ENCODE results near the gene GP5.

GP5 gene

DNA sequence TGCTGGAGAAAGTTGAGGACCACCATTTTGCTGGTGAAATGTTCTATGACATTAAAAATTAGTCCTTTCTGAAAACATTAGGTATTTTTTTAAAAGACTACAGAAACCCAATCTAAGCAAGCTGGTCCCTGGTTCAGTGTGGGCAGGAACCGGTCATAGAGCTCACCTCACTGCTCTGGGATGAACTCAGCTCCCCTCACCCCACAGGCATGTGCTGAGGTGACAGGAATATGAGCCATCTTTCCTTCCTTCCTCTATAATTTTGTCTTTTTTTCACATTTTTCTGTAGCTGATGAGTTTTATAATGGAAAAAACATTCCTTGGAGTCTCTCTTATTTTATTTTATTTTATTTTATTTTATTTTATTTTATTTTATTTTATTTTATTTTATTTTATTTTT lies 21.4 kb downstream of the GP5 start:
- no peak for DNase-seq (ENCODE audit: low spot score)

GRCh38 chr3:194376241-194376560 lies 22.9 kb downstream of the GP5 start:
- DNase-seq (ENCODE audit: low spot score) = no peak

GRCh38 chr3:194375473-194376240 lies 23.4 kb downstream of the GP5 start:
- DNase-seq (ENCODE audit: low spot score) = no peak

DNA sequence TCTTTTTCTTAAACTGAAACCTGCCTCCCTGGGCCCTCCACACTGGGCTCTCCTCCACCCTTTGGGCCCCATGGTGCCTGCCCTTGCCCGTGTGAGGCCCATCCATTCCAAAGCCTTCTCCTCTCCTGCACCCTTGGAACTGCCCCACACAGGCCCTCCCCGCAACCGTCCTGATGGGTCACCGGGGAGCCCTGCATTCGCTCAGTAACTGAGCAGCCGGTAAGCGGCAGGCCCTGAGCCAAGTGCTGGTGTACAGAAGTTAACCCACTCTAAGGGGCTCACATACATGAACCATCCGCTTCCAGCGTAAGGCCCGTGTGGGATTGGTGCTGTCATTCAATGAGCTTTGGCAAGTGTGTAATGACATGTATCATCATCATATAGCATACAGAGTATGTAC lies 24.1 kb downstream of the GP5 start:
- DNase-seq (ENCODE audit: low spot score) = no peak

GRCh38 chr3:194373899-194374298 lies 25.2 kb downstream of the GP5 start:
- DNase-seq (ENCODE audit: low spot score) = no peak

- no peak for DNase-seq (ENCODE audit: low spot score)
These were observed 26.0 kb downstream of the GP5 start for GRCh38 chr3:194373028-194373427.

DNA sequence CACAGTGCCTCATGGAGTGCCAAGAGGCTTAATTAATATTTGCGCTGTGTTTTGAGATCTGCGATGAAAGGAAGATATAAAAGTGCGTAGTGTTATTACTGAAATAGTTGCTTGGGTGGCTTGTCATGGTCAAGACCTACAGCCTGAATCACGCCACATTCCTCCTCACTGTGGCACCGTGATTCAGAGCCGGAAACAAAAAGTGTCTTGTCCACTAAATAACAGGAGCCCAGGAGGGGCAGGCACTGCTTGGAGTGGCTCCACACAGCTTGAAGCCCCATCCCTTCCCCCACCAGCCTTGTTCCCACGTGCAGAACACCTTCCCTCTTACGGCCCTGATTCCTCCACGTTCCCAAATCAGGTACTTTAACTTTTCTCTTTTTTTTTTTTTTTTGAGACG lies 28.3 kb downstream of the GP5 start:
- no peak for DNase-seq (ENCODE audit: low spot score)

DNA sequence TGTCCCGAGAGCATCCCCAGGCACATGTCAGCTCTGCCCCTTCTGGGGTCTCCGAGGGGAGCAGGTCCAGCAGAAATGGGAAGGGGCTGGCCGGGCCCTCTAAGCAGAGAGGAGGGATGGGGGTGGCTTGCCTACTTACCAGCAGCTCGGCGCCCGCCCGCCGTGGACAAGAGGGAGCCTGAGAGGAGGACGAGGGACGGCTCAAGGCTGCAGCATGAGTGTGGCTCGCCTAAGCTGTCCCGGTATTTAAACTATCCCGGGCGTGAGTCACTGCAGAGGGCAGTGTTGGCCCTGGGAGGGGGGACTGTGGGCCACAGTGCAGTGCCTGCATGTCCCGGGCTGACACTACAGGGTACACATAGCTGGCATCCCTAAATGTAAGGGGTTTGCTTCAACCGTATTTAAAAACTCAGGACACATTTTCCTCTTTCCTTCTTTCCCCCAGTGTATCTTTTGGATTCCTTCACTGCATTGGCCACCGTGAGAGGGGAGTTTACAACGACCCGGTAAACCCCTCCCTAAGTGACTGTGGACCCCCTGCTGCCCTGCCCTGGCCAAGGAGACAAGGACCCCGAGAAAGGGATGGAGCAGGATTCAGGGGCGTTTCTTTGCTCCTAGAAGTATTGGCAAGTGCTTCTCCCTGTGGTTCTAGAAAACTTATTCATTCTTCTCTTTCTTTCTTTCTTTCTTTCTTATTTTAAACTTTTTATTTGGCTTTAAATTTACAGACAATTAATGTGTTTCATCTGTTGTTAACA lies 29.4 kb downstream of the GP5 start, which contains the start of gene LRRC15:
LRRC15 (minus strand) TSS at position 222 of the 758 bp plus-strand sequence. CDS start 8,700 bp downstream, outside the sequence.
- no peak for DNase-seq (ENCODE audit: low spot score)

DNA sequence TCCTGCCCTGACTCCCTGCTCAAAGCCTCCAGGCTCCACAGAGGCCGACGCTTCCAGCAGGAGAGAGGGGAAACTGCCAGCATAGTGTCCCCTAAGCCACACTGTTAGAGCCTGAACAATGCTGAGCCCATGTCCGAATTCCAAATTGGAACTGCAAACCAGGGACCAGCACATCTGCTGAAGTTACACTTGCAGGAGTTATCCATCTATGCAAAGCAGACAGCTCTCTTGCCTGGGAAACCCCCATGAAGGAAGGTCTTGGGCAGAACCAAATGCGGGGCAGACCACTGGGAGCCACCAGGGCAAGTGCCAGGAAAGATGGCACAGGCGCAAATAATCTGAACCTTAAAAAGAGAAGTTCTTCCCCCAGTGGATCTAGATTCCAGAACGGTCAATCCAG lies 30.1 kb downstream of the GP5 start:
- DNase-seq (ENCODE audit: low spot score) = no peak

DNA sequence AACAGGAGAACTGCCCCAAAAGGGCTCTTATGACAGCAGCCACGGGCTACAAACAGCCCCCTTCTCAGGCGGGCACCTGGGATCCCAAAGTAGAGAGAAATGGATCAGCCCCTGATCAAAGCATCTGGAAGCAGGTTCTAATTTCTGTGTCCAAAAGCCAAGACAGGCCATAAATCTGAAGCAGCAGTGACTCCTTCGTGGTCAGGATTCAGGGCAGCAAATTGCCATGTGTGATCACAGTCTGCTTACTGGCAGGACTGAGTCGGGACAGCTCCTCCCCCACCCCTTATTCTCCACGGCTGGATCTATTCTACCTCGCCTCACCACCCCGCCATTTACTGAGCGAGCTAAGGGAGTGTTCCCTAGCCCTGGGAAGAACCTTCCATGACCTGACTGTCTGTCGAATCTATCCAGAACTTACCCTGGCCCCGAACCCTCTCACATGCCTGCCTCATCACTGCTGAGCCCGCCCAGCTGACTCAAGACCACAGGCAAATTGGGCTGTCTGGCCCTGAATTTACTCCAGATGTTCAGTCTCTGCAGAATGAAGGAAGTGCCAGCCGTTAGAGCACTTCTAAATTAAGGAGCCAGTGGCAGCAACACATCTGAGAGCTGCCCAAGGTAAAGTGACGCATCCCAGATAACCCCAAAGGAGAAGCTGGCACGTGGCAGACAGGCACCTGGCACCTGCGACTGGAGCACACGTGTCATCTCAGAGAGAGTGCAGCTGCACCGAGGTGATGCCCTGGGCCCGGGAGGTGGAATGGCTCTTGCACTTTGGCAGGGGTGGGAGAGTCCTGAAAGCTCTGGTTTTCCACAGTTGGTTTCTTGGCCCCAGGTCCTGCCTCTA lies 30.8 kb downstream of the GP5 start:
- DNase-seq (ENCODE audit: low spot score) = no peak

DNA sequence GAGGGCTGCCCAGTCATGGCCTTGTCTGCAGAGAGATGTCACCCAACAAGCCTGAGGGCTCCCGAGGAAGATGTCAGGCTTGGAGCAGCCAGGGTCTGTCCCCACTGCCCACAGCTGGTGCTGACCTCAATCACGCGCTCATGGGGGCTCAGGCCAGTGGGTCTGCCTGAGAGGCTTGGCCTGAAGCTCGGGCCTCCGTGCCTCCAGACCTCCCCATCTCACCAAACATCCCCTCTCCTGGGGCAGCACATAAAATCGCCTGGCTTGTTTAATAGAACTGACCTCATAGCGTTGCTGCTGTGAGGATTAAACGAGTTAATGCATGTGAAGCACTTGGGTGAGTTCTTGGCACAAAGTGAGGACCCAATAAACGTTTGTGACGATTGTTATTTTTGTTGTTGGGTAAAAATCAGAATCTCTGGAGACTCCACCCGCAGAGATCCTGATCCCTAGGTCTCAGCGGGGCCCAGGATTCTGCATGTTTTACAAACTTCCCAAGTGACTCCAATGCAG lies 33.0 kb downstream of the GP5 start:
- DNase-seq (ENCODE audit: low spot score) = no peak

DNA sequence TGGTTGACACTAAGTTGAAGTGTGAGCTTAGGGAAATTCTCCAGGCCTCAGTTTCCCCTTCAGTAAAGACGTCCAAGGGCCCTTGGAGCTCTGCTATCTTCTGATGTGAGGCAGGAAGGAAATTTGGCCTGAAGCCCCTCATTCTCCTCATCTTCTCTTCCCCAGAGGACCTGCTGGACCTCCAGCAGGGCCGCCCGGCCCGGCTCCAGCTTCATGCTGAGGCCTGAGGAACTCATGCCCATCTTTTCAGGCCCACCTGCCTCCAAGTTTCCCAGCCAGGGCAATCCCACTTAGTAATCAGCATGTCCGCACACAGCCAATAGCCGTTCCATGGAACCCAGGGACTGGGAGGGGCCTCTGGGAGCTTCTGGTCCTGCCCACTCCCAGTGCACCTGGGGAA lies 33.5 kb downstream of the GP5 start:
- DNase-seq (ENCODE audit: low spot score) = no peak

- DNase-seq (ENCODE audit: low spot score) = no peak
These were observed 34.2 kb downstream of the GP5 start for GRCh38 chr3:194364652-194365434.

DNA sequence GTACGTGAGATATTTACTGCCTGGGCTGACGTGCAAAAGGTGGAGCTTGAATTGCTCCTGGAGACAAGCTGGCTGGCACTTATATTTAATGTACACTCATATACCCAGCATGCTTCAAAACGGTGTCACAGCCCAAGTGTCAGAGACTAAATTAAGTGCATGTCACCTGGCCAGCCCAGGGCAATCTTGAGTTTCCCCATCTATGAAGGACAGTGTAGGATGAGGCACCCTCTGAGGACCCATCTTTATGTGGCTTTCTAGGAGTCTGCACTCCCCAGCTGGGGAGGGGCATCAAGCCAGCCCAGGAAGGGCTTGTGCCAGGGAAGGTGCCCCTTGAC lies 34.8 kb downstream of the GP5 start:
- no peak for DNase-seq (ENCODE audit: low spot score)

- no peak for DNase-seq (ENCODE audit: low spot score)
These were observed 38.5 kb downstream of the GP5 start for GRCh38 chr3:194360568-194360967.

DNA sequence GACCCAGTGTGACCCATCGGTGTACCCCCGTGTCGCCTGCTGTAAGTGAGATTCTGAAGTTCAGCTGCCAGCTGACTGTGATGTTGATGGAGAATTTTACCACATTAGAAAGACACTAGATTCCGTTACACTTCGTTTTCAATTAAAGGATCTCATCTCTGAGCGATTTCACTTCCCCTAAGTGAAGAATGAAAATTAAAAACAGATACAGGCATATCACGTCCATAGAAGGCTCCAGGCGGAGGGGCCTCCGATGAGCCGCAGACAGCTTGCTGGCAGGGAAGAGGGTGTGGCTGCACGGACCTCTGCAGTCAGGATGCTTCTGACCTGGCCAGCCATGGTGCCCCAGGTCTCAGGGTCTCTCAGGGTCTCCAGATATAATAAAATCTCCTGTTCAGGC lies 41.4 kb downstream of the GP5 start:
- DNase-seq (ENCODE audit: low spot score) = no peak

DNA sequence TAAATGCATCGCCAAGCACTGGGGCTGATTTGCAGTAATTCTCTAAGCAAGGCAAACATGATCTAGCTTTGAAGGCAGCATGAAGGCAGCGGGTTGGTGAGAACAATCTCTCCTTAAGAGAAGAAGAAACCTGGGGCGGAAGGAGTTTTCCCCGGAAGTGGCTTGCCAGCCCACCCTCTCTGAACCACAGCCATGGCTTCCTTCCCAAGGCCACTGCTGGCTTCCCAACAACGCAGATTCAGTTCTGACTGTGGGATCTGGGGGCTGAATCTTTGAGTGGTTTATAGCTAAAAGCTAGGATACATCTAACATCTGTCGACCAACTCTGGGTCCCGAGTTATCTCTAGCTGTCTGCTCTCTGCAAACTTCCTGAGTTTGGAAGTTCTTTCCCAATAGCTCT lies 43.7 kb downstream of the GP5 start:
- no peak for DNase-seq (ENCODE audit: low spot score)

GRCh38 chr3:194354315-194354714 lies 44.8 kb downstream of the GP5 start:
- DNase-seq (ENCODE audit: low spot score) = no peak

DNA sequence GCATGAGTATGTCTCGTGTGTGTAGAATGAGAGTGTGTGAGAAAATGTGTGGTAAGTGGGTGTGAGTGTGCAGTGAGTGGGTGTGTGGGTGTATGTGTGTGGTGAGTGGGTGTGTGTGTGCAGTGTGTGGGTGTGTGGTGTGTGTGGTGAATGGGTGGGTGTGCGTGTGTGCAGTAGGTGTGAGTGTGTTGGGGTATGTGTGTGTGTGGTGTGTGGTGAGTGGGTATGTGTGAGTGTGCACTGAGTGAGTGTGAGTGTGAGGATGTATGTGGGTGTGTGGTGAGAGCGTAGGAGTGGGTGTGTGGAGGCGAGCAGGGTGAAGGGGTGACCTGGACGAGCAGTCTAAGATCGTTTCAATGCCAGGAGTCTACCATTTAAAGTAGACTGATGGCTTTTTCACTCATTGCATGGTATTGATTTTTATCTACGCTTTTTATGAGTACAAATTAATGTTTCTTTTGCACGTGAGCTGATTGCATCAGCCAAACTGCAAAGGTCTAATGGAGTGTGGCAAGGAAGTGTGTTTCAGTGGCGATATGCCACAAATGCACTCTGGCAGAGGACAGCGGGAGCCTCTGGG lies 46.3 kb downstream of the GP5 start:
- no peak for DNase-seq (ENCODE audit: low spot score)

DNA sequence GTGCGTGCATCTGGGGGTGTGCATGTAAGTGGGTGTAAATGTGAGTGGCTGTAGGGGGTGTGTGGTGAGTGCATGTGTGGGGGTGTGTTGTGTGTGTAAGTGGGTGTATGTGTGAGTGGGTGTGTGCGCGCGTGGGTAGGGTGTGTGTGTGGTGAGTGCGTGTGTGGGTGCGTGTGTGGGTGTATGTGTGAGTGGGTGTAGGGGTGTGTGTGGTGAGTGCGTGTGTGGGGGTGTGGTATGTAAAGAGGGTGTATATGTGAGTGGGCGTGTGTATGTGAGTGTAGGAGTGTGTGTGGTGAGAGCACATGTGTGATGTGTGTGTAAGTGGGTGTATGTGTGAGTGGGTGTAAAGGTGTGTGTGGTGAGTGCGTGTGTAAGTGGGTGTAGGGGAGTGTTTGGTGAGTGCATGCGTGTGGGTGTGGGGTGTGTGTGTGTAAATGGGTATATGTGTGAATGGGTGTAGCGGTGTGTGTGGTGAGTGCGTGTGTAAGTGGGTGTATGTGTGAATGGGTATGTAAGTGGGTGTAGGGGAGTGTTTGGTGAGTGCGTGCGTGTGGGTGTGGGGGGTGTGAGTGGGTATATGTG lies 47.0 kb downstream of the GP5 start:
- DNase-seq (ENCODE audit: low spot score) = no peak

All from SK-N-DZ (cell line).